Measurements from ENCODE around the gene DTNBP1. TPM values are rescaled to one million over a fixed set of nuclear protein-coding genes. Genes with fewer than 3 reads are reported as not detected.

The DTNBP1 gene
- total and polyA plus RNA-seq, 2 of the 4 experiments (the other 2 are of a cell fraction): 4.8 to 18.7 TPM

GRCh38 chr6:15516378-15516777, 146.4 kb downstream of the DTNBP1 start:
- BruUV-seq (replicated peaks): no TSS peak
- Histone ChIP-seq H4K91ac (ENCODE audit: insufficient read depth, low read depth, low read length) (no peak overlapping the region), H2BK5ac (ENCODE audit: low read depth, low read length, poor library complexity, severe bottlenecking) (no peak overlapping the region), H2BK15ac (ENCODE audit: low read depth, low read length) (no peak overlapping the region), H2AFZ (replicated peaks; ENCODE audit: low read length, poor library complexity) (no peak overlapping the region), H2BK20ac (ENCODE audit: low read depth, low read length) (no peak overlapping the region), H3K9ac (ENCODE audit: low read depth, low read length) (no peak overlapping the region), H4K8ac (ENCODE audit: low read depth in 2 of 2, low read length in 2 of 2) (no peak overlapping the region), H3K9me3 (ENCODE audit: control insufficient read depth, insufficient read depth, low read length) (no peaks in the 10 kb centered on the region), H3K4ac (ENCODE audit: low read depth, low read length) (no peak overlapping the region), H3K27ac (ENCODE audit: insufficient read depth, low read length) (no peak overlapping the region), H3K79me1 (ENCODE audit: low read depth in 1 of 2, low read length in 2 of 2) (peaks cover 5 to 33% of the 10 kb centered on the region in 2 experiments), H3K56ac (ENCODE audit: extremely low read depth, insufficient read depth, low read length) (no peak overlapping the region), H2AK5ac (ENCODE audit: low read depth, low read length) (no peak overlapping the region), H3K4me1 (ENCODE audit: control insufficient read depth, insufficient read depth, low read length) (no peaks in the 10 kb centered on the region), H3K36me3 (ENCODE audit: control insufficient read depth, insufficient read depth, low read length) (peaks cover 74% of the 10 kb centered on the region), H4K5ac (ENCODE audit: low read depth, low read length) (no peak overlapping the region), H3K27me3 (ENCODE audit: control insufficient read depth, insufficient read depth, low read length) (no peaks in the 10 kb centered on the region), H3K14ac (replicated peaks; ENCODE audit: low read depth, low read length) (no peak overlapping the region), H2AK9ac (replicated peaks; ENCODE audit: low read depth, low read length, poor library complexity) (no peak overlapping the region), H3K23ac (ENCODE audit: low read depth, low read length) (no peak overlapping the region), H3K9me1 (ENCODE audit: insufficient read depth, low read length) (peaks cover 10% of the 10 kb centered on the region), H2BK120ac (ENCODE audit: low read depth, low read length) (no peak overlapping the region), H3K18ac (ENCODE audit: low read depth, low read length) (no peak overlapping the region), H3K4me3 (ENCODE audit: insufficient read depth, low read depth, low read length) (no peak overlapping the region), H3K4me2 (ENCODE audit: low read depth, low read length) (no peak overlapping the region), H4K20me1 (ENCODE audit: insufficient read depth, low read length) (peaks cover 3% of the 10 kb centered on the region)
- TF ChIP-seq RFX5 (IDR thresholded peaks at IDR 0.05; ENCODE audit: low read depth, low read length): no peak
- no peak for TF ChIP-seq BHLHE40 (IDR thresholded peaks at IDR 0.05; ENCODE audit: low read depth, low read length)
- TF ChIP-seq CHD1 (IDR thresholded peaks at IDR 0.05; ENCODE audit: low read depth, low read length): no peak
- no peak for TF ChIP-seq RAD21 (IDR thresholded peaks at IDR 0.05; ENCODE audit: low read length)
- TF ChIP-seq MAZ (IDR thresholded peaks at IDR 0.05; ENCODE audit: borderline replicate concordance, low read depth, low read length): no peak
- no peak for TF ChIP-seq SMC3 (IDR thresholded peaks at IDR 0.05; ENCODE audit: low read depth, low read length)
- intact Hi-C loops (cut with micrococcal nuclease): no loop called here
- ChIA-PET CTCF (no interaction called here), POLR2A (ENCODE audit: unreplicated experiment) (no interaction called here)
- dilution Hi-C loops (cut with HindIII; ENCODE audit: low sequenced_read_pairs, unreplicated experiment): no loop called here
- in situ Hi-C loops (cut with MboI; ENCODE audit: low sequenced_read_pairs): no loop called here
- WGBS, 2 experiments (ENCODE audit: extremely low coverage in 2 of 2, insufficient read length in 1 of 2): no CpG with 5 or more reads among the region's 13 CpGs
- no peak for ATAC-seq (ENCODE audit: low read depth)
- DNase-seq: no peak
